IgD-negative memory B cell (primary cell): ENCODE results near the gene PPM1F. TPM values are rescaled to one million over a fixed set of nuclear protein-coding genes. Genes with fewer than 3 reads are reported as not detected.

Experiments used
- H3K27ac Mint-ChIP-seq, 3 donors: one replicate each; pipeline ENCODE4 v1.8.0; 2020 to 2022; ENCODE audit warnings: mild to moderate bottlenecking in 3 of 3, mixed read lengths in 3 of 3, moderate library complexity in 1 of 3
- H3K27me3 Mint-ChIP-seq: one replicate; pipeline ENCODE4 v1.8.0; 2021; ENCODE audit warnings: mixed read lengths
- H3K36me3 Mint-ChIP-seq: one replicate; pipeline ENCODE4 v1.8.0; 2020; ENCODE audit warnings: mild to moderate bottlenecking, mixed read lengths
- H3K4me1 Mint-ChIP-seq, 3 donors: one replicate each; pipeline ENCODE4 v1.8.0; 2020 to 2022; ENCODE audit warnings: mixed read lengths in 3 of 3, mild to moderate bottlenecking in 1 of 3
- H3K4me3 Mint-ChIP-seq, 4 donors: one replicate each; pipeline ENCODE4 v1.8.0; 2020 to 2022; ENCODE audit warnings: mild to moderate bottlenecking in 4 of 4, mixed read lengths in 4 of 4, moderate library complexity in 3 of 4
- H3K9me3 Mint-ChIP-seq, 3 donors: one replicate each; pipeline ENCODE4 v1.8.0; 2020 to 2021; ENCODE audit warnings: mixed read lengths in 3 of 3, mild to moderate bottlenecking in 1 of 3
- polyA plus RNA-seq: library from polyadenylated mRNA; unstranded; fragments of 300-500 nt; fragmentation: Illumina TruSeq; gene quantifications from one replicate; pipeline ENCODE4 v1.2.3, GENCODE V29; 2021

Gene PPM1F
- polyA plus RNA-seq, 1 donor from 2014 or later, result 9.6 TPM

DNA sequence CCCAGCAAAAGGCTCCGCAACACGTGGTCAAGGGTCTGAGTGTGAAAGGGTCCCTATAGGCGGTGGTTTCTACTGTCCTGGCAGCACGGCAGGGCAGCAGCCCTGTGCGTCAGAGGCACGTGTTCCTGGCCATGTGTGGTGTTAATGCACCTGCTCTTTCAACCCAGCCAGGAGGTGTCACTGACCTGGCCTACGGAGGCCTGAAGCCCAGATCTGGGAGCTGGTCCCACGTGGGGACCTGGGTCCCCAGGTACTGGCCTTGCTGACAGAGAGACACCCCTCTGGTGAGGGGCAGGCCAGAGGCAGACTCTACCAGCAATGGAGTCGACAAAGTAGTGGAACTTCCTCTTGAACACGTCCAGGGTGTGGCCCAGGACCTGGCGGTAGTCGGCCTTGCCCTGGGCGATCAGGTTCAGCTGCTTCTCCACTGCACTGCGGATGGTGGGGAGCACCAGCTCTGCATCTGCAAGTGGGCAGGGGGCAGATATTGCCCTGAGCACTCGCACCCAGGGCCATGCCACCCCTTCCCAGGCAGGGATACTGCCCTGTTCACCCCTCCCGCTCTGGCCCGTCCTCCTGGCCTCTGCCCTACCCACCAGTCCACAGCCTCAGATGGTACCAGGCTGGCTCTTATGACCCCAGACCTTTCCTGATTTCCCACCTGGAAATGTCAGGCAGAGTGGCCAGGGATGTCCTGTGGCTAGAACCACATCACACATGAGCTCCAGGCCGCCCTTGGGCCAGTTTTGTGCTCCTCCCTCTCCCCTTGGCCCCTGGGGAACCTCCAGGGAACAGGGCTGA lies 6.8 kb upstream of the PPM1F start:
- H3K27ac Mint-ChIP-seq, result no peak overlapping the region
- H3K36me3 Mint-ChIP-seq, result peaks cover 3% of the 10 kb centered on the region
- peak overlapping the region in 1 of 4 donors; percentile 83 for H3K4me3 Mint-ChIP-seq
- H3K27me3 Mint-ChIP-seq, result no peaks in the 10 kb centered on the region
- H3K4me1 Mint-ChIP-seq, result no peaks in the 10 kb centered on the region
- no peaks in the 10 kb centered on the region for H3K9me3 Mint-ChIP-seq

DNA sequence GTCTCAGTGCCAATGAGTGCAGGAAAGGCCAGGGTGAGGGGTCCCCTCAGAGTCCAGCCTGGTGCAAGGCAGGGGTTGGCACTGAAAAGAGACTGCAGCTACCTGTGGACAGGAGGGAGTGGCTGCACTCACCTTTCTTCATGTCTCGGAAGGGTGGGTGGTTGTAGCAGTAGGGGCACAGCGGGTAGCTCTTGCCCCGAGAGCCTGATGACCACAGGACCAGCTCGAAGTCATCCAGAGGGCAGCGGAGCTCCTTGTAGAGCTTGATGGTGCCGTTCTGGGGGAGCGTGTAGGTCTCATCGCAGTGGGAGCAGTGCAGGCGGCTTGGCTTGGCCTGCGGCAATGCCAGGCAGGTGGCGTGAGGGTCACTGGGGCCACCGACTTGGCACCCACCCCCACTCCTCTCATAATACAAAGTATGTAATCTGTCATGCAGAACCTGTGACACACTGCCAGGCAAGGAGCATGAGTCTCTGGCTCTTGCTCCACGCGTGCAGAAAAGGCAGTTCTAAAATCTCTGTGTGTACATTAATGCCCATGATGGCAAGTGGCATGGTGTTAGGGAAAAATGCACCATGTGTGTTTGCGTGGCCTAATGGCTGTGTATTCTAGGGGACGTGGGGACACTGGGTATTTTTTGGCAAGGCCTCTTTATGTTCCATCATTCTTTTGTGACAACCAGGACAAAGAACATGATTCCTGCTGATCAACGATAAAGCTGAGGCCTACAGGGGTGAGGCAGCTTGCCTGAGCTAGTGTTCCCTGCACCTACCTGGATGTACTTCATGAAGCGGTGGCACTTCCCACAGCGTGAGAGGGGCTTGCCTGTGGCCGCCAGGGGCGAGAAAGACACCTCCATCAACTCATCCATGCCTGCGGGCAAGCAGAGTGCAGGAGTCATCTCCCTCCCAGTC lies 6.0 kb upstream of the PPM1F start:
- Mint-ChIP-seq H3K4me3 (no peak overlapping the region), H3K27me3 (no peaks in the 10 kb centered on the region), H3K27ac (no peak overlapping the region), H3K36me3 (peaks cover 3% of the 10 kb centered on the region), H3K4me1 (no peaks in the 10 kb centered on the region), H3K9me3 (no peaks in the 10 kb centered on the region)

GRCh38 chr22:21951931-21952465 lies 650 bp downstream of the PPM1F start:
- peak overlapping the region in 1 of 3 donors; percentile 60 for H3K27ac Mint-ChIP-seq

GRCh38 chr22:21951062-21951461 lies 1.6 kb downstream of the PPM1F start:
- H3K4me3 Mint-ChIP-seq, result peak overlapping the region; percentile 59 to 93 (median 87)
- no peak overlapping the region for H3K27ac Mint-ChIP-seq
- H3K4me1 Mint-ChIP-seq, result peaks cover 10 to 14% (median 10%) of the 10 kb centered on the region in 3 donors
- H3K27me3 Mint-ChIP-seq, result no peaks in the 10 kb centered on the region
- no peaks in the 10 kb centered on the region for H3K9me3 Mint-ChIP-seq
- H3K36me3 Mint-ChIP-seq, result no peaks in the 10 kb centered on the region

More at GRCh38 chr22:21951931-21952465, 650 bp downstream of the PPM1F start:
- Mint-ChIP-seq H3K36me3 (no peaks in the 10 kb centered on the region), H3K4me1 (peaks cover 10 to 14% (median 10%) of the 10 kb centered on the region in 3 donors), H3K27me3 (no peaks in the 10 kb centered on the region), H3K4me3 (peak overlapping the region; percentile 59 to 93 (median 87)), H3K9me3 (no peaks in the 10 kb centered on the region)

GRCh38 chr22:21949948-21950347 lies 2.7 kb downstream of the PPM1F start:
- no peaks in the 10 kb centered on the region for H3K27me3 Mint-ChIP-seq
- no peaks in the 10 kb centered on the region for H3K36me3 Mint-ChIP-seq
- H3K4me3 Mint-ChIP-seq, result no peak overlapping the region
- peaks cover 10 to 14% (median 10%) of the 10 kb centered on the region in 3 donors for H3K4me1 Mint-ChIP-seq
- H3K9me3 Mint-ChIP-seq, result no peaks in the 10 kb centered on the region
- peak overlapping the region in 1 of 3 donors; percentile 57 for H3K27ac Mint-ChIP-seq

- no peak overlapping the region for H3K4me3 Mint-ChIP-seq
- H3K36me3 Mint-ChIP-seq, result no peaks in the 10 kb centered on the region
- H3K4me1 Mint-ChIP-seq, result peaks cover 10 to 14% (median 10%) of the 10 kb centered on the region in 3 donors
- no peaks in the 10 kb centered on the region for H3K27me3 Mint-ChIP-seq
- H3K9me3 Mint-ChIP-seq, result no peaks in the 10 kb centered on the region
- no peak overlapping the region for H3K27ac Mint-ChIP-seq
Observed at GRCh38 chr22:21949569-21949918, 3.1 kb downstream of the PPM1F start.

- peak overlapping the region in 1 of 4 donors; percentile 8 for H3K4me3 Mint-ChIP-seq
- no peak overlapping the region for H3K27ac Mint-ChIP-seq
- no peaks in the 10 kb centered on the region for H3K27me3 Mint-ChIP-seq
- H3K4me1 Mint-ChIP-seq, result peaks cover 10 to 14% (median 10%) of the 10 kb centered on the region in 3 donors
- no peaks in the 10 kb centered on the region for H3K36me3 Mint-ChIP-seq
- H3K9me3 Mint-ChIP-seq, result no peaks in the 10 kb centered on the region
Observed at GRCh38 chr22:21948824-21949568, 3.7 kb downstream of the PPM1F start.

- Mint-ChIP-seq H3K4me3 (no peak overlapping the region), H3K27ac (no peak overlapping the region), H3K4me1 (peaks cover 10 to 14% (median 10%) of the 10 kb centered on the region in 3 donors), H3K36me3 (no peaks in the 10 kb centered on the region), H3K9me3 (no peaks in the 10 kb centered on the region), H3K27me3 (no peaks in the 10 kb centered on the region)
Observed at GRCh38 chr22:21948390-21948789, 4.3 kb downstream of the PPM1F start.

GRCh38 chr22:21947040-21948014 lies 5.3 kb downstream of the PPM1F start:
- Mint-ChIP-seq H3K9me3 (no peaks in the 10 kb centered on the region), H3K27me3 (no peaks in the 10 kb centered on the region), H3K36me3 (no peaks in the 10 kb centered on the region), H3K27ac (peak overlapping the region in 1 of 3 donors; percentile 63), H3K4me3 (peak overlapping the region in 1 of 4 donors; percentile 18), H3K4me1 (peaks cover 8 to 12% (median 10%) of the 10 kb centered on the region in 3 donors)

DNA sequence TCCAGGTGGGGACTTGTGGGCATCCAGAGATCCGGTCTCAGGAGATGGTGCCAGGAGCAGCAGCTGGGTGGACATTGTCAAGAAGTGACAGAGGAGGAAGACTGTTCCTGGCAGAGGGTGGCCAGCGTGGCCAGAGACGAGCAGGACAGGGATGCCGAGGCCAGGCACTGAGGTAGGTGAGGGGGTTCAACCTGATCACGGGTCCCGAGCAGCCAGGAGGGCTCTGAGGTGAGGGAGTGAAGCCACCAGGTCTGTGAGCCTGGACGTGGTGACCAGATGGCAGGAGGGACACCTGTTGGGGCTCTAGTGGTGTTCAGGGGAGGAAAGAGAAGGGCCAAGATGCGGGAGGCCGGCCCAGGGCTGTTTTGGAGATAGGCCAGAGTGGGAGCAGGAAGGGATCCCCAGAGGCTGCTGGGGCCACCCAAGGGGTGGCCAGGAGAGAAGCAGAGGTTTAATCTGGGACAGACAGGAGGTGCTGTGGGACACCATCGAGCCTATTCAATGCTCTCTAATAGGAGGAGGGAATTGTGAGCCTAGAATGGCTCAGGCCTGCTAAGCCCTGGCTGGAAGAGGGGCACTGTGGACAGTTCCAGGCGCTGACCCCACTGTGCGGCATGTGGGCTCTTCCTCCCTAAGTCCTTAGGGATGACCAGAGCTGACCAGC lies 6.3 kb downstream of the PPM1F start:
- Mint-ChIP-seq H3K27ac (no peak overlapping the region), H3K4me3 (no peak overlapping the region), H3K36me3 (no peaks in the 10 kb centered on the region), H3K4me1 (peaks cover 5 to 10% (median 8%) of the 10 kb centered on the region in 3 donors), H3K9me3 (no peaks in the 10 kb centered on the region), H3K27me3 (no peaks in the 10 kb centered on the region)

DNA sequence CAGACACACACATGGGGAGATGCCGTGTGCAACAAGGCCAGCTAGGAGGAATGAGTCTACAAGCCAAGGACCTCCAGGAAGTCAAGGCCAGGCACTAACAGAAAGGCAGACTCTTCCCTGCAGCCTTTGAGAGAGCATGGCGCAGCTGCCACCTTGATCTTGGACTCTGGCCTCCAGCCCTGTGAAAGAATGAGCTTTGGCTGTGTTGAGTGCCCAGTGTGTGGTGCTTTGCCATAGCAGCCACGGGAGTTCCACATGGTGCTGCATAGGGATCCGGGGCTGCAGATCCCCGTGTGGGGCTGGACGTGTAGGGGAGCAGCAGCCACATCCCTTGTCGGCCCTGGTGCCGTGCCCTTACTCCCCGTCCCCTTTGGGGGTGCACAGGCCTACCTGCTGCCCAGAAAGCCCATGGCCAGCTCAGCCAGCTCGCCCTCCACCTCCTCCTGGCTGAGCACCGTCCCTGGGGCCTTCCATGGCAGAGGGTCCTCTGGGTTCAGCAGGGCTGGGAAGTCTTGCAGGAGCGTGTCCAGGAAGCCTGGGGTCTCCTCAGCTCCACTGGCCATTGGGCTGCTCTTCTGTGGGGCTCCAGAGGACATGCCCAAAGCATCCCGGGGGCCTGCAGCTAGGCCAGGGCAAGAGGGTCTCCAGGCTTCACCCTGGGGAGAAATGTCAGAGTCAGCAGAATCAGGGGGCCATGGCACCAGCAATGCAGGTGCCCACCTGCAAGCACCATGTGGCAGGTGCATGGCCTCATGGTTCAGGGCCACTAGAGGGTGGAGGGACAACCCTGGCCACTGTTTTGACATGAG lies 7.0 kb downstream of the PPM1F start:
- no peaks in the 10 kb centered on the region for H3K9me3 Mint-ChIP-seq
- no peak overlapping the region for H3K27ac Mint-ChIP-seq
- H3K27me3 Mint-ChIP-seq, result no peaks in the 10 kb centered on the region
- H3K36me3 Mint-ChIP-seq, result no peaks in the 10 kb centered on the region
- no peak overlapping the region for H3K4me3 Mint-ChIP-seq
- peaks cover 5 to 11% (median 8%) of the 10 kb centered on the region in 3 donors for H3K4me1 Mint-ChIP-seq

GRCh38 chr22:21944871-21945270 lies 7.8 kb downstream of the PPM1F start:
- Mint-ChIP-seq H3K27ac (no peak overlapping the region), H3K36me3 (no peaks in the 10 kb centered on the region), H3K4me1 (peaks cover 5 to 11% (median 8%) of the 10 kb centered on the region in 3 donors), H3K4me3 (no peak overlapping the region), H3K27me3 (no peaks in the 10 kb centered on the region), H3K9me3 (no peaks in the 10 kb centered on the region)
